HEK293T (cell line): ENCODE data around the gene KCNK3.

Experiments
- CTCF ChIA-PET: fragments of 350-600 bp; formaldehyde crosslinking; extraction: SDS; loops from one replicate; lab custom pipeline; 2021; ENCODE audit warnings: antibody characterized with exemption, inconsistent platforms; lab: Yijun Ruan, JAX
- POLR2A ChIA-PET: fragments of 350-600 bp; formaldehyde crosslinking; extraction: SDS; loops from one replicate; lab custom pipeline; 2020; ENCODE audit warnings: antibody characterized with exemption, inconsistent platforms; lab: Yijun Ruan, JAX
- DNase-seq: peaks from one replicate; pipeline ENCODE4 v3.0.0; 2012; ENCODE audit warnings: mixed read lengths; ENCODE audit errors: extremely low spot score
- ARNT ChIP-seq: fragments of 450-650 bp; IDR thresholded peaks from 2 replicates; pipeline ENCODE4 v1.6.1; 2017; ENCODE audit warnings: mild to moderate bottlenecking
- BHLHE40 ChIP-seq: fragments of 450-650 bp; IDR thresholded peaks from 2 replicates; pipeline ENCODE4 v1.6.1; 2016; ENCODE audit warnings: mild to moderate bottlenecking, moderate library complexity, borderline replicate concordance
- CTBP1 ChIP-seq: fragments of 450-650 bp; IDR thresholded peaks from 2 replicates; pipeline ENCODE4 v1.6.1; 2016; ENCODE audit warnings: borderline replicate concordance
- ELF4 ChIP-seq: fragments of 450-650 bp; IDR thresholded peaks from 2 replicates; pipeline ENCODE4 v1.6.1; 2017; ENCODE audit warnings: antibody characterized with exemption
- FOXA1 ChIP-seq: fragments of 450-650 bp; IDR thresholded peaks from 2 replicates; pipeline ENCODE4 v1.6.1; 2016; ENCODE audit warnings: mild to moderate bottlenecking
- FOXK2 ChIP-seq: fragments of 450-650 bp; IDR thresholded peaks from 2 replicates; pipeline ENCODE4 v1.6.1; 2016; ENCODE audit warnings: mild to moderate bottlenecking
- FOXM1 ChIP-seq: fragments of 450-650 bp; IDR thresholded peaks from 2 replicates; pipeline ENCODE4 v1.6.1; 2017; ENCODE audit warnings: mild to moderate bottlenecking, borderline replicate concordance
- HDGF ChIP-seq: fragments of 450-650 bp; IDR thresholded peaks from 2 replicates; pipeline ENCODE4 v1.6.1; 2017; ENCODE audit warnings: antibody characterized with exemption, borderline replicate concordance
- L3MBTL2 ChIP-seq: fragments of 450-650 bp; conservative IDR thresholded peaks from 2 replicates; pipeline ENCODE4 v1.6.1; 2016; ENCODE audit warnings: mild to moderate bottlenecking
- LEF1 ChIP-seq: fragments of 450-650 bp; IDR thresholded peaks from 2 replicates; pipeline ENCODE4 v1.6.1; 2017; ENCODE audit warnings: mild to moderate bottlenecking, borderline replicate concordance
- NFRKB ChIP-seq: fragments of 450-650 bp; IDR thresholded peaks from 2 replicates; pipeline ENCODE4 v1.6.1; 2016; ENCODE audit warnings: mild to moderate bottlenecking, moderate library complexity
- SP1 ChIP-seq: fragments of 450-650 bp; IDR thresholded peaks from 2 replicates; pipeline ENCODE4 v1.6.1; 2017
- SUZ12 ChIP-seq: fragments of 450-650 bp; IDR thresholded peaks from 2 replicates; pipeline ENCODE4 v1.6.1; 2016; ENCODE audit warnings: mild to moderate bottlenecking
- TARDBP ChIP-seq: fragments of 450-650 bp; IDR thresholded peaks from 2 replicates; pipeline ENCODE4 v1.6.1; 2016
- ZNF384 ChIP-seq: fragments of 450-650 bp; IDR thresholded peaks from 2 replicates; pipeline ENCODE4 v1.6.1; 2016
- TF ChIP-seq, protein P1 (sequence below): fragments of 450-650 bp; IDR thresholded peaks from 2 replicates; pipeline ENCODE4 v1.6.1; 2016

The KCNK3 gene

DNA sequence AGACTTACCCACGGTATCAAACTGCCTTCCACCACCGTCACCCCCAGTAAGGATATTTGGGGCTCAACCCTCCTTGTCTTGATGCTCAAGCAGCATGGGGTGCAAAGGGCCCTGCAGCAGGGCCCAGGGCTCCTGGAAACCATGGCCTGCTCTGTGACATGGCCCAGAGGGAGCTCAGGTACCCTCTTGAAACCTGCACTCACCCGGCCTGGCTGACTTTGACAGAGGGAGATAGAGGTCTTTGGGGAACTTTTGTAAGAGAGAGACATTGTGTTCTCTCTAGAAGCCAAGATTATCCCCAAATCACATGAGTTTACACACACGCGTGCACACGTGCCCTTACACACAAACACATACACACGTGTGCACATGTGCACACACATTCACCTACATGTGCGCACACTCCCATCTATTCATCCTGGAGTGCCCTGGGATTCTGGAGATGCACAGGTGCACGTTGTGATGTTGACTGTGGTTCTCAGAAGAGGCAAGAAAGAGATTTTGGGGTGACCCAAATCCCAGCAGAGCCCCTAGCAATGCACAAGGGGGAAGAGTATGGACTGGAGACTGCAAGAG, 19.6 kb upstream of the KCNK3 start:
- TF ChIP-seq ARNT (no peak), LEF1 (no peak), HDGF (no peak), CTBP1 (no peak), TARDBP (no peak), L3MBTL2 (no peak), FOXA1 (no peak)
- no peak for DNase-seq
- ChIA-PET POLR2A (no interaction called here), CTCF (no interaction called here)

DNA sequence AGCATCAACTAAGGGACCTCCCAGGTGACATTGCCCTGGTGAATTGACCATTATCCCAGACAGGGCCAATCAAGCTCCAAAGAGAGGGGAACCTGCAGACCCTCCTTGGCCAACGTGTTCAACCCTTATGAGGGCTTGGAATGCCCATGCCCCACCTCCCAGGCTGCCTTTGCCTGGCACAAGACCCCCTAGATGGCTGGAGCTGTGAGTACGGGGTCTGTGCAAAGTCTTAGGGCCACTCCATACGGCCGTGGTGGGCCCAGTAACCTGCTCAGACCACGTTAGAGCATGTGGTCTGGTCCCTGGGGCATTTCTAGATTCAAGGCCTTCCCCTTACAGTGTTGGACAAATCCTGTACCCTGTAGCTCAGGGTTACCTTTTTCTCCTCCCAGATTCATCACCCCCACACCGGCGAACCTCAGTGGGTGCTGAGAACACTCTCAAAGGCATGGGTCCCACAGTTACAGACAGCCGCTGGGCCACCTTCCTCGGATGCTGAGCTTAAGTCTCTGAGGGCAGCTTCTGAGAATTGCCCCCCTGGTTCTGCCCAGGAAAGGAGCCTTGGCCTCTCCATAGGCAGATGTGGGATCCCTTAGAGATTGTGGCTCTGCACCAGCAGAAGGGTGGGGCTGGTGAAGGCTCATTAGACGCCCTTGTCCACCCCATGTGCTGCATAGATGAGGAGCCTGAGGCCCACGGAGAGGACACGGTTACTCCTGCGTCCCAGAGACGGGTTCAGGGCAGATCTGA, 18.3 kb upstream of the KCNK3 start:
- no peak for DNase-seq
- ChIA-PET POLR2A (no interaction called here), CTCF (interaction anchor here (0.6 kb wide), 1 partner anchor 60 kb away, joined by 3 read pairs; no protein-coding TSS in a partner anchor)
- TF ChIP-seq ARNT, result no peak
- no peak for TF ChIP-seq ELF4

DNA sequence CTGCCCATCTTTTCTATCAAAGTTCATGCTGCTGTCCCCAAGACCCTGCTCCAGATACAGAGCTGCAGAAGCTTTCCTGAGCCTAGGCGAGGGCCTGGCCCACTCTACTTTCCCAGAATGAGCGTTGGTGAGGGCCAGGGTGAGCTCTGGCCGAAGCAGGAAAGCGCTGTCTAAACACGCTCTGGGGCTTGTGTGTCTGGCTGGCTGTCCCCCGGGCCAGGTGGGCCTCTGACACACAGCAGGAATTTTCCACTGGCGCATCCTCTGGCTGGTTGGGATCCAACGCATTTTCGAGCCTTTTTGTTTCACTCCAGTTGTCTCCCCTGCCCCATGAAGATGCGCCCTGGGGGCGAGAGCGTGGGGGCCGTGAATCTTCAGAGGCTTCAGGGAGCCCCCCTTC, 17.8 kb upstream of the KCNK3 start:
- POLR2A ChIA-PET, result no interaction called here
- TF ChIP-seq BHLHE40 (no peak), FOXK2 (no peak)
- TF ChIP-seq, protein P1, sequence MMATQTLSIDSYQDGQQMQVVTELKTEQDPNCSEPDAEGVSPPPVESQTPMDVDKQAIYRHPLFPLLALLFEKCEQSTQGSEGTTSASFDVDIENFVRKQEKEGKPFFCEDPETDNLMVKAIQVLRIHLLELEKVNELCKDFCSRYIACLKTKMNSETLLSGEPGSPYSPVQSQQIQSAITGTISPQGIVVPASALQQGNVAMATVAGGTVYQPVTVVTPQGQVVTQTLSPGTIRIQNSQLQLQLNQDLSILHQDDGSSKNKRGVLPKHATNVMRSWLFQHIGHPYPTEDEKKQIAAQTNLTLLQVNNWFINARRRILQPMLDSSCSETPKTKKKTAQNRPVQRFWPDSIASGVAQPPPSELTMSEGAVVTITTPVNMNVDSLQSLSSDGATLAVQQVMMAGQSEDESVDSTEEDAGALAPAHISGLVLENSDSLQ, result no peak
- DNase-seq, result no peak
- CTCF ChIA-PET, result no interaction called here

DNA sequence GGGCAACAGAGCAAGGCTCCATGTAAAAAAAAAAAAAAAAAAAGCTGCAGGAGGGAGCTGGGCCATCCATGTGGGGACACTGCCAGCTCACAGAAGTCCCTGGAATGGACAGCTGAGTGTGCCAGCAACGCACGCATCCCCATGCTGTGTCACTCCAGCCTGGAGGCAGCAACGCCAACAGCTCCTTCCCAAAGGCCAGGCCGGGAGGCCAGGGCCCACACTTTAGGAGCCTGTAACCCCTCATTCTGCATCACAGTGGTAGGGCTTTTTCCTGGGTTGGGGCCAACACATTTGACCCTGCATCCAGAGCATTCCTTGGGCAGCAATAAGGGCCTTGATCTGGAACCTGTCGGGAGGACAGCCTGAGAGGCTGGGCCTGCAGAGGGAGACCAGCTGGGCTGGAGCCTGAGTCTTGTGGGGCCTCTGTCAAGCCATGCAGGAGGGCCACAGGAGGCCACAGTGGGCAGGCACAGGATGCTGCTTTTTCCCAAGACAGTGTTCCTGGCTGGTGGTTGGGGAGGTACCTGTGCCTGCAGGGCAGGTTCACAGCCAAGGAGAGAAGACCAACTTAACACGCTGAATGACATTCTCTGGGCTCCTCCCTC, 16.8 kb upstream of the KCNK3 start:
- TF ChIP-seq FOXM1 (no peak), TARDBP (no peak), SP1 (no peak), LEF1 (no peak), HDGF (no peak), NFRKB (no peak), FOXA1 (no peak), L3MBTL2 (no peak), ELF4 (no peak), ARNT (no peak), SUZ12 (no peak), FOXK2 (no peak)
- TF ChIP-seq, protein P1, result no peak
- CTCF ChIA-PET, result interaction anchor here (0.6 kb wide), 1 partner anchor 134 kb away, joined by 4 read pairs; no protein-coding TSS in a partner anchor
- POLR2A ChIA-PET, result no interaction called here
- no peak for DNase-seq

DNA sequence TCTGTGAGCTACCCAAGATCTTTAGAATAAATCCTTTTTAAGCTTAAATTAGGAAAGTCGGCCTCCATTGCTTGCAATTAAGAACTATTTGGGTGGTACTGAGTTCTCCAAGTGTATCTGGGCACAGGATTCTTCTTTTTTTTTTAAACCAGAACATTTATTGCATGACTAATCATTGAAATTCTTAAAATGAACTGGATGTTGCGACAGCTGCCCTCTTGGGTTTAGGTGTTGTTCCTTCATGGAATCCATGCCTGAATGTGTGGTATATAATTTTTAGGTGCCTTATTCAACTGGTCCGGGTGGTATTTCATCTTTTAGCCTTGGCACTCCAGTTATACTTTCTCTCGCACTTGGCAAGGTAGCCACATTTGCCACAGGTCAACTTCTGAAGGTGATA, 14.5 kb upstream of the KCNK3 start:
- CTCF ChIA-PET, result no interaction called here
- POLR2A ChIA-PET, result no interaction called here
- no peak for DNase-seq
- no peak for TF ChIP-seq ELF4
- TF ChIP-seq FOXA1, result no peak
- TF ChIP-seq FOXK2, result no peak
- TF ChIP-seq SUZ12, result no peak
- TF ChIP-seq TARDBP, result no peak
- no peak for TF ChIP-seq ARNT
- TF ChIP-seq, protein P1, result no peak
- no peak for TF ChIP-seq FOXM1
- no peak for TF ChIP-seq NFRKB
- TF ChIP-seq SP1, result no peak
- TF ChIP-seq CTBP1, result no peak
- no peak for TF ChIP-seq HDGF
- no peak for TF ChIP-seq LEF1

GRCh38 chr2:26679867-26680266, 12.7 kb upstream of the KCNK3 start:
- POLR2A ChIA-PET, result no interaction called here
- no peak for DNase-seq
- TF ChIP-seq LEF1 (no peak), L3MBTL2 (no peak), ZNF384 (no peak), FOXM1 (no peak)
- CTCF ChIA-PET, result no interaction called here

DNA sequence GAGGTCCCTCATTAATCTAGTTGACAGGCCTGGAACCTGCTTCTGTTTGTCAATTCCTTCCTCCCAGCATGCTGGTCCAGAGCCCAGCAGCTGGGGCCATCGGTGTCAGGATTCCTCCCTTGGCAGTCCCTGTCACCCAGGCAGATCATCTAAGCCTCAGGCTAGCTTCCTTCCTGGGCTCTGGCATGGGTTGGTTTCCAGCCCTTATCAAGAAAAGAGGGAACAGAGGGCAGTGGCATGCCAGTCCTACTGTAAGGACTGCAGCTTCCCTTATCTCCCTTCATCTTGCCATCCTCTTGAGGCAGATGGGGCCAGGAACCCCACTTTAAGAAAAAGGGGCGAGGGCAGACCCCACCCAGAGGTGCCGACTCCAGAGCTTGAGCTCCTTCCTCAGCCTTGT, 10.9 kb upstream of the KCNK3 start:
- ChIA-PET POLR2A (interaction anchor here (0.7 kb wide), 1 partner anchor 39 kb away, joined by 3 read pairs; no protein-coding TSS in a partner anchor), CTCF (no interaction called here)
- DNase-seq, result no peak
- TF ChIP-seq FOXM1 (no peak), FOXK2 (no peak), ZNF384 (no peak), ARNT (no peak), SUZ12 (no peak), CTBP1 (no peak), ELF4 (no peak), FOXA1 (no peak), NFRKB (no peak), HDGF (no peak), LEF1 (no peak), SP1 (no peak), BHLHE40 (no peak), TARDBP (no peak), L3MBTL2 (no peak)
- TF ChIP-seq, protein P1, result no peak
